Adipose tissue (tissue), 3 donors: ENCODE results near the gene BLTP2. TPM values are rescaled to one million over a fixed set of nuclear protein-coding genes. Genes with fewer than 3 reads are reported as not detected.
A peak's percentile ranks its signal among the peaks of the same experiment; 100 is the strongest.

ENCODE experiments used
- H3K27ac ChIP-seq: one replicate; pipeline ENCODE4 v1.5.1; 2013; ENCODE audit warnings: low read depth, low read length
- WGBS, 3 donors: extraction: QIAGEN DNeasy Blood & Tissue Kit; methylation state at CpG; one replicate each; pipeline ENCODE4 v1.1.7; 2013; 5-methylcytosine and 5-hydroxymethylcytosine counted together
- polyA plus RNA-seq, 3 donors: library from polyadenylated mRNA; stranded (reverse); fragments of 200-250 nt; gene quantifications; one replicate each; pipeline ENCODE4 v1.2.3, GENCODE V29; 2013
- donor health status: healthy with polysubstance abuse.
- donor health status: Bipolar disorder and iron deficiency.
- donor health status: healthy.

The BLTP2 gene
- polyA plus RNA-seq, 3 donors: 19.6 to 42.6 (median 33.7) TPM

GRCh38 chr17:28657756-28658155, 12.8 kb upstream of the BLTP2 start:
- no peak overlapping the region for H3K27ac ChIP-seq
- 85 to 92% (median 89%) methylated on average over 5 of the region's 5 CpGs for WGBS, 3 donors

- no peak overlapping the region for H3K27ac ChIP-seq
- 89 to 96% (median 90%) methylated on average over 5 of the region's 5 CpGs for WGBS, 3 donors
These were observed 10.2 kb upstream of the BLTP2 start for GRCh38 chr17:28655160-28655559.

- no peak overlapping the region for H3K27ac ChIP-seq
- 67 to 89% (median 88%) methylated on average over 2 of the region's 2 CpGs for WGBS, 3 donors
These were observed 3.7 kb upstream of the BLTP2 start for GRCh38 chr17:28648698-28649097.

GRCh38 chr17:28646039-28646754, 1.2 kb upstream of the BLTP2 start:
- H3K27ac ChIP-seq: no peak overlapping the region
- 34 to 51% (median 45%) methylated on average over 12 of the region's 12 CpGs for WGBS, 3 donors

GRCh38 chr17:28645576-28645939, 600 bp upstream of the BLTP2 start:
- no peak overlapping the region for H3K27ac ChIP-seq
- WGBS, 3 donors: 17 to 29% (median 22%) methylated on average over 8 of the region's 8 CpGs

GRCh38 chr17:28643983-28644786, 773 bp downstream of the BLTP2 start:
- peak overlapping the region; percentile 71 for H3K27ac ChIP-seq
- 0 to 1% (median 0%) methylated on average over 18 of the region's 18 CpGs for WGBS, 3 donors

GRCh38 chr17:28641579-28641978, 3.4 kb downstream of the BLTP2 start:
- no peak overlapping the region for H3K27ac ChIP-seq
- 93 to 95% (median 93%) methylated on average over 2 of the region's 2 CpGs for WGBS, 3 donors

GRCh38 chr17:28635506-28635905, 9.5 kb downstream of the BLTP2 start:
- H3K27ac ChIP-seq: no peak overlapping the region
- WGBS, 3 donors: 94 to 95% (median 94%) methylated on average over 1 of the region's 1 CpG

GRCh38 chr17:28634206-28634865, 10.6 kb downstream of the BLTP2 start:
- no peak overlapping the region for H3K27ac ChIP-seq
- WGBS, 3 donors: 85 to 91% (median 90%) methylated on average over 14 of the region's 14 CpGs

GRCh38 chr17:28626818-28627217, 18.1 kb downstream of the BLTP2 start:
- WGBS, 3 donors: 88 to 94% (median 89%) methylated on average over 4 of the region's 4 CpGs
- no peak overlapping the region for H3K27ac ChIP-seq

GRCh38 chr17:28624148-28624547, 20.8 kb downstream of the BLTP2 start:
- WGBS, 3 donors: 91 to 94% (median 92%) methylated on average over 2 of the region's 2 CpGs
- H3K27ac ChIP-seq: no peak overlapping the region

GRCh38 chr17:28623696-28624095, 21.3 kb downstream of the BLTP2 start:
- WGBS, 3 donors: 90 to 97% (median 91%) methylated on average over 4 of the region's 4 CpGs
- H3K27ac ChIP-seq: no peak overlapping the region

GRCh38 chr17:28622186-28622585, 22.8 kb downstream of the BLTP2 start:
- WGBS, 3 donors: 81 to 97% (median 93%) methylated on average over 3 of the region's 3 CpGs
- no peak overlapping the region for H3K27ac ChIP-seq

GRCh38 chr17:28620010-28620409, 24.9 kb downstream of the BLTP2 start:
- WGBS, 3 donors: 77 to 89% (median 80%) methylated on average over 2 of the region's 2 CpGs
- no peak overlapping the region for H3K27ac ChIP-seq

- no peak overlapping the region for H3K27ac ChIP-seq
- WGBS, 3 donors: 85 to 96% (median 93%) methylated on average over 3 of the region's 3 CpGs
These were observed 26.5 kb downstream of the BLTP2 start for GRCh38 chr17:28618464-28618863.

GRCh38 chr17:28616281-28616680, 28.7 kb downstream of the BLTP2 start:
- WGBS, 3 donors: 80 to 87% (median 82%) methylated on average over 7 of the region's 7 CpGs
- H3K27ac ChIP-seq: no peak overlapping the region

- WGBS, 3 donors: 83 to 91% (median 87%) methylated on average over 4 of the region's 4 CpGs
- no peak overlapping the region for H3K27ac ChIP-seq
These were observed 29.6 kb downstream of the BLTP2 start for GRCh38 chr17:28615260-28615940.

- no peak within 1 kb of the TSS for H3K27ac ChIP-seq
- WGBS, 3 donors: 63 to 89% (median 67%) methylated on average over 5 of the region's 5 CpGs
These were observed 31.0 kb downstream of the BLTP2 start, which contains the start of gene RSKR for GRCh38 chr17:28613931-28614381. TSS of gene RSKR (minus strand) at chr17:28614185. CDS start at chr17:28614161, 24 bp downstream.
